CD8-positive, alpha-beta memory T cell (primary cell): ENCODE results near the gene ARF5. TPM values are rescaled to one million over a fixed set of nuclear protein-coding genes. Genes with fewer than 3 reads are reported as not detected.

Source experiments
- CTCF ChIA-PET: fragments of 350-600 bp; sonication (Branson Sonifier 250); formaldehyde crosslinking; loops from one replicate; lab custom pipeline; 2021; ENCODE audit warnings: antibody characterized with exemption; lab: Charles Lee
- POLR2A ChIA-PET: fragments of 350-600 bp; sonication (Branson Sonifier 250); formaldehyde crosslinking; loops from one replicate; lab custom pipeline; 2021; ENCODE audit warnings: antibody characterized with exemption; lab: Charles Lee
- DNase-seq, 5 donors: peaks; one replicate each; pipeline versions ENCODE4 v3.0.0 to v3.0.0-alpha.2; 2020 to 2022; ENCODE audit warnings: mixed read lengths in 1 of 5
- H3K27ac ChIP-seq: one replicate; pipeline ENCODE4 v1.7.0; 2013; ENCODE audit warnings: low read depth, mild to moderate bottlenecking, low read length, moderate library complexity
- H3K27me3 ChIP-seq: 2 replicates; pipeline ENCODE4 v1.7.0; 2013; ENCODE audit warnings: low read length, mild to moderate bottlenecking; ENCODE audit not compliant: insufficient read depth, poor library complexity, severe bottlenecking
- H3K36me3 ChIP-seq: 2 replicates; pipeline ENCODE4 v1.7.0; 2013; ENCODE audit warnings: mild to moderate bottlenecking, low read length, moderate library complexity; ENCODE audit not compliant: insufficient read depth
- H3K4me1 ChIP-seq: 2 replicates; pipeline ENCODE4 v1.7.0; 2013; ENCODE audit warnings: mild to moderate bottlenecking, low read length, moderate library complexity; ENCODE audit not compliant: insufficient read depth
- H3K4me3 ChIP-seq: 2 replicates; pipeline ENCODE4 v1.7.0; 2013; ENCODE audit warnings: mild to moderate bottlenecking, low read length
- H3K9me3 ChIP-seq: 2 replicates; pipeline ENCODE4 v1.7.0; 2013; ENCODE audit warnings: mild to moderate bottlenecking, low read length
- H3K27ac Mint-ChIP-seq, 8 donors: one replicate each; pipeline ENCODE4 v1.8.0; 2020 to 2021; ENCODE audit warnings: mixed read lengths in 8 of 8, mild to moderate bottlenecking in 6 of 8, inconsistent platforms in 3 of 8, moderate library complexity in 3 of 8
- H3K27me3 Mint-ChIP-seq, 2 donors: one replicate each; pipeline ENCODE4 v1.8.0; 2020 to 2021; ENCODE audit warnings: mixed read lengths in 2 of 2, mild to moderate bottlenecking in 1 of 2, moderate library complexity in 1 of 2
- H3K36me3 Mint-ChIP-seq, 3 donors: one replicate each; pipeline ENCODE4 v1.8.0; 2020 to 2021; ENCODE audit warnings: mixed read lengths in 3 of 3, inconsistent platforms in 1 of 3, mild to moderate bottlenecking in 1 of 3
- H3K4me1 Mint-ChIP-seq, 3 donors: one replicate each; pipeline ENCODE4 v1.8.0; 2020 to 2021; ENCODE audit warnings: mixed read lengths in 3 of 3, inconsistent platforms in 1 of 3, mild to moderate bottlenecking in 1 of 3
- H3K4me3 Mint-ChIP-seq, 7 donors: one replicate each; pipeline ENCODE4 v1.8.0; 2020 to 2021; ENCODE audit warnings: mixed read lengths in 7 of 7, mild to moderate bottlenecking in 6 of 7, moderate library complexity in 4 of 7, inconsistent platforms in 2 of 7
- H3K9me3 Mint-ChIP-seq, 5 donors: one replicate each; pipeline ENCODE4 v1.8.0; 2020 to 2022; ENCODE audit warnings: mixed read lengths in 5 of 5, mild to moderate bottlenecking in 3 of 5, moderate library complexity in 2 of 5, inconsistent platforms in 1 of 5
- polyA plus RNA-seq: library from polyadenylated mRNA; unstranded; fragments of 300-500 nt; fragmentation: Illumina TruSeq; gene quantifications from one replicate; pipeline ENCODE4 v1.2.3, GENCODE V29; 2021
- total RNA-seq, 2 experiments: library from RNA; stranded (reverse); gene quantifications; one replicate each; pipeline ENCODE4 v1.2.3, GENCODE V29; 2021

The ARF5 gene
- total and polyA plus RNA-seq, 3 experiments from 2014 or later: 125 to 180 (median 134) TPM

GRCh38 chr7:127591189-127591588 lies 3.0 kb downstream of the ARF5 start:
- H3K4me1 ChIP-seq: peaks cover 17% of the 10 kb centered on the region
- H3K4me3 Mint-ChIP-seq: peak overlapping the region in 3 of 7 donors; percentile 26 to 76 (median 34)
- no peak overlapping the region for H3K4me3 ChIP-seq
- no peak overlapping the region for H3K27ac ChIP-seq
- H3K9me3 ChIP-seq: no peaks in the 10 kb centered on the region
- H3K4me1 Mint-ChIP-seq: peaks cover 20 to 36% (median 29%) of the 10 kb centered on the region in 3 donors
- H3K27ac Mint-ChIP-seq: peak overlapping the region in 2 of 8 donors; percentile 47 to 70
- peaks cover 0 to 1% of the 10 kb centered on the region in 2 donors for H3K27me3 Mint-ChIP-seq
- CTCF ChIA-PET: no interaction called here
- no peaks in the 10 kb centered on the region for H3K9me3 Mint-ChIP-seq
- peaks cover 0 to 38% (median 3%) of the 10 kb centered on the region in 3 donors for H3K36me3 Mint-ChIP-seq
- peaks cover 13% of the 10 kb centered on the region for H3K36me3 ChIP-seq
- POLR2A ChIA-PET: no interaction called here
- DNase-seq: no peak
- H3K27me3 ChIP-seq: no peaks in the 10 kb centered on the region

GRCh38 chr7:127591591-127591990 lies 3.4 kb downstream of the ARF5 start:
- DNase-seq: no peak
- Mint-ChIP-seq H3K9me3 (no peaks in the 10 kb centered on the region), H3K4me3 (peak overlapping the region in 2 of 7 donors; percentile 24 to 76), H3K27me3 (peaks cover 0 to 1% of the 10 kb centered on the region in 2 donors), H3K27ac (peak overlapping the region in 5 of 8 donors; percentile 23 to 71 (median 58)), H3K36me3 (peaks cover 0 to 38% (median 3%) of the 10 kb centered on the region in 3 donors), H3K4me1 (peaks cover 16 to 32% (median 27%) of the 10 kb centered on the region in 3 donors)
- POLR2A ChIA-PET: no interaction called here
- CTCF ChIA-PET: no interaction called here
- no peaks in the 10 kb centered on the region for H3K27me3 ChIP-seq
- H3K27ac ChIP-seq: no peak overlapping the region
- peaks cover 17% of the 10 kb centered on the region for H3K4me1 ChIP-seq
- no peaks in the 10 kb centered on the region for H3K9me3 ChIP-seq
- no peak overlapping the region for H3K4me3 ChIP-seq
- H3K36me3 ChIP-seq: peaks cover 13% of the 10 kb centered on the region

GRCh38 chr7:127592550-127592949 lies 4.3 kb downstream of the ARF5 start:
- ChIA-PET POLR2A (no interaction called here), CTCF (no interaction called here)
- peaks cover 0 to 1% of the 10 kb centered on the region in 2 donors for H3K27me3 Mint-ChIP-seq
- Histone ChIP-seq H3K27ac (no peak overlapping the region), H3K36me3 (peaks cover 13% of the 10 kb centered on the region), H3K27me3 (no peaks in the 10 kb centered on the region), H3K4me3 (no peak overlapping the region), H3K4me1 (peaks cover 15% of the 10 kb centered on the region), H3K9me3 (no peaks in the 10 kb centered on the region)
- H3K36me3 Mint-ChIP-seq: peaks cover 0 to 38% (median 3%) of the 10 kb centered on the region in 3 donors
- DNase-seq: no peak
- H3K4me3 Mint-ChIP-seq: peak overlapping the region in 1 of 7 donors; percentile 76
- no peaks in the 10 kb centered on the region for H3K9me3 Mint-ChIP-seq
- peaks cover 14 to 23% (median 17%) of the 10 kb centered on the region in 3 donors for H3K4me1 Mint-ChIP-seq
- peak overlapping the region in 1 of 8 donors; percentile 51 for H3K27ac Mint-ChIP-seq

GRCh38 chr7:127594490-127594889 lies 6.3 kb downstream of the ARF5 start:
- H3K4me3 Mint-ChIP-seq: no peak overlapping the region
- CTCF ChIA-PET: no interaction called here
- peaks cover 3% of the 10 kb centered on the region for H3K4me1 ChIP-seq
- H3K27ac Mint-ChIP-seq: peak overlapping the region in 1 of 8 donors; percentile 51
- H3K4me3 ChIP-seq: no peak overlapping the region
- peaks cover 0 to 1% of the 10 kb centered on the region in 2 donors for H3K27me3 Mint-ChIP-seq
- no peaks in the 10 kb centered on the region for H3K9me3 Mint-ChIP-seq
- peaks cover 6 to 11% (median 7%) of the 10 kb centered on the region in 3 donors for H3K4me1 Mint-ChIP-seq
- H3K36me3 ChIP-seq: peaks cover 13% of the 10 kb centered on the region
- H3K9me3 ChIP-seq: no peaks in the 10 kb centered on the region
- no peak for DNase-seq
- POLR2A ChIA-PET: no interaction called here
- no peaks in the 10 kb centered on the region for H3K27me3 ChIP-seq
- no peak overlapping the region for H3K27ac ChIP-seq
- peaks cover 3 to 32% (median 6%) of the 10 kb centered on the region in 3 donors for H3K36me3 Mint-ChIP-seq

- H3K4me3 ChIP-seq: no peak overlapping the region
- Mint-ChIP-seq H3K4me3 (no peak overlapping the region), H3K9me3 (no peaks in the 10 kb centered on the region), H3K27ac (peak overlapping the region in 2 of 8 donors; percentile 6 to 63), H3K27me3 (peaks cover 0 to 1% of the 10 kb centered on the region in 2 donors), H3K4me1 (peaks cover 0 to 5% (median 0%) of the 10 kb centered on the region in 3 donors), H3K36me3 (peaks cover 3 to 21% (median 6%) of the 10 kb centered on the region in 3 donors)
- DNase-seq: no peak
- H3K4me1 ChIP-seq: no peaks in the 10 kb centered on the region
- POLR2A ChIA-PET: no interaction called here
- peaks cover 11% of the 10 kb centered on the region for H3K36me3 ChIP-seq
- H3K27me3 ChIP-seq: no peaks in the 10 kb centered on the region
- no peak overlapping the region for H3K27ac ChIP-seq
- CTCF ChIA-PET: no interaction called here
- H3K9me3 ChIP-seq: no peaks in the 10 kb centered on the region
These were observed 7.5 kb downstream of the ARF5 start for GRCh38 chr7:127595737-127596136.

GRCh38 chr7:127598318-127598717 lies 10.1 kb downstream of the ARF5 start:
- ChIA-PET POLR2A (no interaction called here), CTCF (no interaction called here)
- no peaks in the 10 kb centered on the region for H3K4me1 ChIP-seq
- no peak overlapping the region for H3K27ac Mint-ChIP-seq
- no peaks in the 10 kb centered on the region for H3K36me3 ChIP-seq
- peaks cover 0 to 1% of the 10 kb centered on the region in 2 donors for H3K27me3 Mint-ChIP-seq
- H3K9me3 Mint-ChIP-seq: no peaks in the 10 kb centered on the region
- H3K4me3 Mint-ChIP-seq: no peak overlapping the region
- peaks cover 0 to 6% (median 2%) of the 10 kb centered on the region in 3 donors for H3K36me3 Mint-ChIP-seq
- DNase-seq: no peak
- no peaks in the 10 kb centered on the region for H3K4me1 Mint-ChIP-seq
- no peak overlapping the region for H3K27ac ChIP-seq
- no peak overlapping the region for H3K4me3 ChIP-seq
- H3K27me3 ChIP-seq: no peaks in the 10 kb centered on the region
- H3K9me3 ChIP-seq: no peaks in the 10 kb centered on the region

- no peaks in the 10 kb centered on the region for H3K9me3 Mint-ChIP-seq
- H3K27ac ChIP-seq: no peak overlapping the region
- H3K36me3 Mint-ChIP-seq: peaks cover 0 to 6% (median 2%) of the 10 kb centered on the region in 3 donors
- H3K4me3 ChIP-seq: no peak overlapping the region
- no peak overlapping the region for H3K4me3 Mint-ChIP-seq
- H3K27ac Mint-ChIP-seq: no peak overlapping the region
- H3K9me3 ChIP-seq: no peaks in the 10 kb centered on the region
- no peaks in the 10 kb centered on the region for H3K36me3 ChIP-seq
- H3K27me3 Mint-ChIP-seq: no peaks in the 10 kb centered on the region
- CTCF ChIA-PET: no interaction called here
- no peaks in the 10 kb centered on the region for H3K27me3 ChIP-seq
- no peaks in the 10 kb centered on the region for H3K4me1 Mint-ChIP-seq
- no peak for DNase-seq
- H3K4me1 ChIP-seq: no peaks in the 10 kb centered on the region
- POLR2A ChIA-PET: no interaction called here
These were observed 12.7 kb downstream of the ARF5 start for GRCh38 chr7:127600885-127601284.

GRCh38 chr7:127608446-127608845 lies 20.2 kb downstream of the ARF5 start:
- H3K36me3 Mint-ChIP-seq: no peaks in the 10 kb centered on the region
- no peak overlapping the region for H3K27ac ChIP-seq
- POLR2A ChIA-PET: no interaction called here
- peaks cover 0 to 2% (median 0%) of the 10 kb centered on the region in 5 donors for H3K9me3 Mint-ChIP-seq
- H3K4me3 Mint-ChIP-seq: no peak overlapping the region
- no peak for DNase-seq
- no peak overlapping the region for H3K4me3 ChIP-seq
- CTCF ChIA-PET: no interaction called here
- no peaks in the 10 kb centered on the region for H3K4me1 Mint-ChIP-seq
- H3K27ac Mint-ChIP-seq: no peak overlapping the region
- no peaks in the 10 kb centered on the region for H3K9me3 ChIP-seq
- H3K27me3 Mint-ChIP-seq: peaks cover 1 to 24% of the 10 kb centered on the region in 2 donors
- no peaks in the 10 kb centered on the region for H3K36me3 ChIP-seq
- no peaks in the 10 kb centered on the region for H3K4me1 ChIP-seq
- H3K27me3 ChIP-seq: no peaks in the 10 kb centered on the region
